ENCODE results near the gene UQCRC1. TPM values are rescaled to one million over a fixed set of nuclear protein-coding genes. Genes with fewer than 3 reads are reported as not detected.

UQCRC1 gene
- total RNA-seq, 2 donors from 2014 or later: 177 to 269 TPM

- no peaks in the 10 kb centered on the region for H3K36me3 Mint-ChIP-seq (ENCODE audit: low read depth)
- H3K9me3 Mint-ChIP-seq: no peaks in the 10 kb centered on the region
- peaks cover 20% of the 10 kb centered on the region for H3K4me1 Mint-ChIP-seq
- no peaks in the 10 kb centered on the region for H3K27me3 Mint-ChIP-seq
- ATAC-seq (replicated peaks): no peak
- H3K27ac Mint-ChIP-seq: no peak overlapping the region
- H3K4me3 Mint-ChIP-seq: no peak overlapping the region
Observed at GRCh38 chr3:48564667-48565066, 44.8 kb downstream of the UQCRC1 start.

- Mint-ChIP-seq H3K4me3 (peak overlapping the region; percentile 42), H3K27me3 (no peaks in the 10 kb centered on the region), H3K9me3 (no peaks in the 10 kb centered on the region), H3K27ac (peak overlapping the region; percentile 61), H3K36me3 (ENCODE audit: low read depth) (no peaks in the 10 kb centered on the region), H3K4me1 (peaks cover 20% of the 10 kb centered on the region)
- ATAC-seq (replicated peaks): peak; percentile 70
Observed at GRCh38 chr3:48564022-48564421, 45.4 kb downstream of the UQCRC1 start.

- Mint-ChIP-seq H3K36me3 (ENCODE audit: low read depth) (no peaks in the 10 kb centered on the region), H3K27ac (peak within 1 kb of the TSS; percentile 61), H3K9me3 (no peaks in the 10 kb centered on the region), H3K27me3 (no peaks in the 10 kb centered on the region), H3K4me1 (peaks cover 24% of the 10 kb centered on the region), H3K4me3 (peak within 1 kb of the TSS; percentile 42)
- ATAC-seq (replicated peaks): no peak
Observed at GRCh38 chr3:48563382-48563918, 46.0 kb downstream of the UQCRC1 start, which contains the start of gene UCN2. Gene UCN2 (minus strand): TSS chr3:48563781. CDS start chr3:48563124, 657 bp downstream.

GRCh38 chr3:48562367-48563095 lies 46.9 kb downstream of the UQCRC1 start:
- H3K4me3 Mint-ChIP-seq: peak overlapping the region; percentile 42
- peaks cover 5% of the 10 kb centered on the region for H3K36me3 Mint-ChIP-seq (ENCODE audit: low read depth)
- H3K27me3 Mint-ChIP-seq: no peaks in the 10 kb centered on the region
- no peak for ATAC-seq (replicated peaks)
- peaks cover 24% of the 10 kb centered on the region for H3K4me1 Mint-ChIP-seq
- H3K9me3 Mint-ChIP-seq: no peaks in the 10 kb centered on the region
- peak overlapping the region; percentile 61 for H3K27ac Mint-ChIP-seq

GRCh38 chr3:48561045-48561736 lies 48.3 kb downstream of the UQCRC1 start:
- peaks cover 24% of the 10 kb centered on the region for H3K4me1 Mint-ChIP-seq

GRCh38 chr3:48560648-48561018 lies 48.8 kb downstream of the UQCRC1 start:
- ATAC-seq (replicated peaks): no peak
- Mint-ChIP-seq H3K9me3 (no peaks in the 10 kb centered on the region), H3K4me1 (peaks cover 19% of the 10 kb centered on the region), H3K36me3 (ENCODE audit: low read depth) (peaks cover 23% of the 10 kb centered on the region), H3K4me3 (no peak overlapping the region), H3K27ac (peak overlapping the region; percentile 74), H3K27me3 (no peaks in the 10 kb centered on the region)

More at GRCh38 chr3:48561045-48561736, 48.3 kb downstream of the UQCRC1 start:
- Mint-ChIP-seq H3K27me3 (no peaks in the 10 kb centered on the region), H3K27ac (no peak overlapping the region), H3K36me3 (ENCODE audit: low read depth) (peaks cover 18% of the 10 kb centered on the region), H3K4me3 (no peak overlapping the region), H3K9me3 (no peaks in the 10 kb centered on the region)
- no peak for ATAC-seq (replicated peaks)

- no peaks in the 10 kb centered on the region for H3K27me3 Mint-ChIP-seq
- H3K4me1 Mint-ChIP-seq: peaks cover 10% of the 10 kb centered on the region
- H3K4me3 Mint-ChIP-seq: peak overlapping the region; percentile 69
- peak overlapping the region; percentile 74 for H3K27ac Mint-ChIP-seq
- H3K9me3 Mint-ChIP-seq: no peaks in the 10 kb centered on the region
- no peak for ATAC-seq (replicated peaks)
- H3K36me3 Mint-ChIP-seq (ENCODE audit: low read depth): peaks cover 43% of the 10 kb centered on the region
Observed at GRCh38 chr3:48558493-48559134, 50.8 kb downstream of the UQCRC1 start.

GRCh38 chr3:48556796-48557626 lies 52.4 kb downstream of the UQCRC1 start, which contains the start of gene PFKFB4:
Gene PFKFB4 (minus strand): TSS chr3:48556803. CDS start chr3:48556777, 26 bp downstream.
- Mint-ChIP-seq H3K4me1 (peaks cover 5% of the 10 kb centered on the region), H3K9me3 (no peaks in the 10 kb centered on the region), H3K27me3 (no peaks in the 10 kb centered on the region), H3K27ac (peak within 1 kb of the TSS; percentile 74), H3K36me3 (ENCODE audit: low read depth) (peaks cover 59% of the 10 kb centered on the region), H3K4me3 (peak within 1 kb of the TSS; percentile 69)
- peak; percentile 89 for ATAC-seq (replicated peaks)

GRCh38 chr3:48555949-48556795 lies 53.3 kb downstream of the UQCRC1 start:
- H3K4me3 Mint-ChIP-seq: peak overlapping the region; percentile 69
- peaks cover 65% of the 10 kb centered on the region for H3K36me3 Mint-ChIP-seq (ENCODE audit: low read depth)
- peak overlapping the region; percentile 74 for H3K27ac Mint-ChIP-seq
- no peak for ATAC-seq (replicated peaks)
- peaks cover 5% of the 10 kb centered on the region for H3K4me1 Mint-ChIP-seq
- no peaks in the 10 kb centered on the region for H3K9me3 Mint-ChIP-seq
- no peaks in the 10 kb centered on the region for H3K27me3 Mint-ChIP-seq

GRCh38 chr3:48555231-48555948 lies 54.1 kb downstream of the UQCRC1 start:
- H3K27ac Mint-ChIP-seq: peak overlapping the region; percentile 74
- H3K9me3 Mint-ChIP-seq: no peaks in the 10 kb centered on the region
- peaks cover 5% of the 10 kb centered on the region for H3K4me1 Mint-ChIP-seq

GRCh38 chr3:48553886-48554845 lies 55.3 kb downstream of the UQCRC1 start:
- ATAC-seq (replicated peaks): no peak
- no peaks in the 10 kb centered on the region for H3K9me3 Mint-ChIP-seq
- no peaks in the 10 kb centered on the region for H3K27me3 Mint-ChIP-seq
- H3K36me3 Mint-ChIP-seq (ENCODE audit: low read depth): peaks cover 84% of the 10 kb centered on the region
- no peak overlapping the region for H3K27ac Mint-ChIP-seq
- H3K4me1 Mint-ChIP-seq: peaks cover 5% of the 10 kb centered on the region
- peak overlapping the region; percentile 69 for H3K4me3 Mint-ChIP-seq

More at GRCh38 chr3:48555231-48555948, 54.1 kb downstream of the UQCRC1 start:
- Mint-ChIP-seq H3K27me3 (no peaks in the 10 kb centered on the region), H3K4me3 (peak overlapping the region; percentile 69), H3K36me3 (ENCODE audit: low read depth) (peaks cover 72% of the 10 kb centered on the region)
- ATAC-seq (replicated peaks): no peak

- no peaks in the 10 kb centered on the region for H3K4me1 Mint-ChIP-seq
- H3K27me3 Mint-ChIP-seq: no peaks in the 10 kb centered on the region
- no peak overlapping the region for H3K27ac Mint-ChIP-seq
- H3K36me3 Mint-ChIP-seq (ENCODE audit: low read depth): peaks cover 92% of the 10 kb centered on the region
- H3K4me3 Mint-ChIP-seq: peak overlapping the region; percentile 69
- no peaks in the 10 kb centered on the region for H3K9me3 Mint-ChIP-seq
- no peak for ATAC-seq (replicated peaks)
Observed at GRCh38 chr3:48553361-48553760, 56.1 kb downstream of the UQCRC1 start.

Measured in activated T-helper 17 cell treated with anti-CD3 and anti-CD28 coated beads, Interleukin-2, amount 50 U/mL, for 72 hours (primary cell).